CD4-positive, alpha-beta T cell (primary cell): Measurements from ENCODE around the gene RBM19. TPM values are rescaled to one million over a fixed set of nuclear protein-coding genes. Genes with fewer than 3 reads are reported as not detected.

ENCODE experiments used
- ATAC-seq: fragments of 200-7000 bp; cut with Tn5 transposase; one replicate; pipeline ENCODE4 v1.10.0; 2022; ENCODE audit warnings: mild to moderate bottlenecking; ENCODE audit not compliant: poor library complexity
- CTCF ChIA-PET: fragments of 350-600 bp; sonication (Branson Sonifier 250); formaldehyde crosslinking; loops from one replicate; lab custom pipeline; 2021; ENCODE audit warnings: antibody characterized with exemption, inconsistent platforms; lab: Charles Lee
- POLR2A ChIA-PET: fragments of 350-600 bp; sonication (Branson Sonifier 250); formaldehyde crosslinking; loops from one replicate; lab custom pipeline; 2021; ENCODE audit warnings: antibody characterized with exemption, inconsistent platforms; lab: Charles Lee
- DNase-seq, 14 experiments: peaks; one replicate each; pipeline ENCODE4 v3.0.0-alpha.2; 2013 to 2020; ENCODE audit warnings: mixed read lengths in 2 of 14
- H3K27ac ChIP-seq, 2 donors: one replicate each; pipeline versions ENCODE4 v1.5.1 to v1.7.0; 2013; ENCODE audit warnings: low read length in 2 of 2, low read depth in 1 of 2, mild to moderate bottlenecking in 1 of 2
- H3K27me3 ChIP-seq, 2 experiments: 1 replicate in 1 of 2; 2 replicates in 1 of 2; pipeline versions ENCODE4 v1.6.1 to v1.7.0; 2013; ENCODE audit warnings: low read length in 2 of 2, control low read depth in 1 of 2, mild to moderate bottlenecking in 1 of 2, moderate library complexity in 1 of 2; ENCODE audit not compliant: insufficient read depth in 2 of 2, control insufficient read depth in 1 of 2
- H3K36me3 ChIP-seq: one replicate; pipeline ENCODE4 v1.6.1; 2013; ENCODE audit warnings: low read length, control low read depth; ENCODE audit not compliant: insufficient read depth
- H3K4me1 ChIP-seq: one replicate; pipeline ENCODE4 v1.6.1; 2013; ENCODE audit warnings: low read length, control low read depth; ENCODE audit not compliant: insufficient read depth
- H3K4me3 ChIP-seq: one replicate; pipeline ENCODE4 v1.5.1; 2013; ENCODE audit warnings: mild to moderate bottlenecking, low read length, moderate library complexity
- H3K9me3 ChIP-seq, 2 experiments: 1 replicate in 1 of 2; 2 replicates in 1 of 2; pipeline versions ENCODE4 v1.6.1 to v1.7.0; 2013; ENCODE audit warnings: low read length in 2 of 2, mild to moderate bottlenecking in 2 of 2, control low read depth in 1 of 2, moderate library complexity in 1 of 2; ENCODE audit not compliant: control insufficient read depth in 1 of 2, insufficient read depth in 1 of 2
- H3K27ac Mint-ChIP-seq: one replicate; pipeline ENCODE4 v1.8.0; 2020; ENCODE audit warnings: mixed read lengths
- H3K27me3 Mint-ChIP-seq: one replicate; pipeline ENCODE4 v1.8.0; 2021; ENCODE audit warnings: mixed read lengths
- H3K36me3 Mint-ChIP-seq: one replicate; pipeline ENCODE4 v1.8.0; 2021; ENCODE audit warnings: low read depth, mixed read lengths
- H3K4me1 Mint-ChIP-seq: one replicate; pipeline ENCODE4 v1.8.0; 2021; ENCODE audit warnings: low read depth, mixed read lengths
- H3K4me3 Mint-ChIP-seq: one replicate; pipeline ENCODE4 v1.8.0; 2020; ENCODE audit warnings: mild to moderate bottlenecking, mixed read lengths
- H3K9me3 Mint-ChIP-seq: one replicate; pipeline ENCODE4 v1.8.0; 2020; ENCODE audit warnings: mixed read lengths
- CTCF ChIP-seq: fragments of 200-600 bp; IDR thresholded peaks from one replicate; pipeline ENCODE4 v1.8.0; 2022; ENCODE audit warnings: antibody characterized with exemption, mild to moderate bottlenecking
- intact Hi-C, 2 experiments: fragments of 100-400 bp; cut with DNase I in 1 of 2; cut with micrococcal nuclease in 1 of 2; formaldehyde crosslinking; loops; one replicate each; pipeline versions ENCODE4 v1.15.1 to v1.9.0; 2023 to 2025; cut with DNase I, micrococcal nuclease
- total RNA-seq, 174 experiments: library from RNA in 2 of 174; stranded (reverse) in 2 of 174; gene quantifications; one replicate each; pipeline ENCODE4 v1.2.3 and lab custom pipeline; 2021 to 2026

The RBM19 gene
- total RNA-seq, 2 experiments from 2014 or later, result 57.1 to 58.5 TPM

DNA sequence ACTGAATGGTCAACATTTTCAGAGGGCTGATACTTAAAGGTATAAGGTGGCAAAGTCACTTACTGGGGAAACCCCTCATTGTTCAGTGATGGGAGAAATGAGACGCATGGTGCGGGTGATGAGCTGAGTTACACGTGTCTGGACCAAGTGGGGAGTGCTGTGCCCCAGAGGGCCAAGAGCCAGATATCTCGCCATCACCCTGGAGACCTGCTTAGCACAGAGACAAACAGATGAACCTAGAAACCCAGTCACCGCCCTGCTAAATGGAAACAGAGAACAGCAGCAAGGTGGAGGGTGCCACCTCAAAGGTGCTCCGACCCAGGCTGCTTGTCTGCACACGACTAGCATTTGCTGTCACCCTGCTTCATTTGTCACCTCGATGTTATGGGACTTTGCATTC, 92.4 kb downstream of the RBM19 start:
- Mint-ChIP-seq H3K27ac (no peak overlapping the region), H3K36me3 (peaks cover 45% of the 10 kb centered on the region), H3K9me3 (no peaks in the 10 kb centered on the region), H3K4me1 (no peaks in the 10 kb centered on the region), H3K27me3 (no peaks in the 10 kb centered on the region), H3K4me3 (no peak overlapping the region)
- intact Hi-C loops, result no loop called here
- Histone ChIP-seq H3K27ac (no peak overlapping the region), H3K4me1 (no peaks in the 10 kb centered on the region), H3K27me3 (no peaks in the 10 kb centered on the region), H3K36me3 (peaks cover 29% of the 10 kb centered on the region), H3K9me3 (no peaks in the 10 kb centered on the region), H3K4me3 (no peak overlapping the region)
- no peak for TF ChIP-seq CTCF
- CTCF ChIA-PET, result no interaction called here
- ATAC-seq (no peak), DNase-seq (no peak)
- POLR2A ChIA-PET, result no interaction called here

DNA sequence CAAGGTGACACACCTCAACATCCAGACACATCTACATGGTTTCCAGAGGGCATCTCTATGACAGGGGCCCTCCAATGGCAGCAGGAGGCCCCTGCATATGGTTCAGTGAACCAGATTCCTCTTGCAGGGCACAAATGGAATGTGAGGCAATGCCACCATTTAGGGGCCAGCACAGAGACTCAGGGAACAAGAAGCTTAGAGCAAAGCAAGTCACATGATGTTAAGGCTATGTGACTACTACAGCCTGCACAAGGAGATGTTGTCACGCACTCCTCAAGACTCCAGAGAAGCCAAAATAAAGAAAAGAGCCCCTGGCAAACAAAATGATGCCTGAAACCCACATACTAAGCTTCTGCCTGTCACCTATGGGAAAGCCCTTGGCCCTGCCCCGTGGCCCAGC, 95.2 kb downstream of the RBM19 start:
- Mint-ChIP-seq H3K4me3 (no peak overlapping the region), H3K9me3 (no peaks in the 10 kb centered on the region), H3K27me3 (no peaks in the 10 kb centered on the region), H3K4me1 (no peaks in the 10 kb centered on the region), H3K36me3 (peaks cover 41% of the 10 kb centered on the region), H3K27ac (no peak overlapping the region)
- no peak for TF ChIP-seq CTCF
- H3K27me3 ChIP-seq, result no peaks in the 10 kb centered on the region
- ChIA-PET CTCF (no interaction called here), POLR2A (no interaction called here)
- no peaks in the 10 kb centered on the region for H3K4me1 ChIP-seq
- ATAC-seq (no peak), DNase-seq (no peak)
- H3K4me3 ChIP-seq, result no peak overlapping the region
- intact Hi-C loops, result no loop called here
- peaks cover 28% of the 10 kb centered on the region for H3K36me3 ChIP-seq
- H3K27ac ChIP-seq, result no peak overlapping the region
- no peaks in the 10 kb centered on the region for H3K9me3 ChIP-seq

DNA sequence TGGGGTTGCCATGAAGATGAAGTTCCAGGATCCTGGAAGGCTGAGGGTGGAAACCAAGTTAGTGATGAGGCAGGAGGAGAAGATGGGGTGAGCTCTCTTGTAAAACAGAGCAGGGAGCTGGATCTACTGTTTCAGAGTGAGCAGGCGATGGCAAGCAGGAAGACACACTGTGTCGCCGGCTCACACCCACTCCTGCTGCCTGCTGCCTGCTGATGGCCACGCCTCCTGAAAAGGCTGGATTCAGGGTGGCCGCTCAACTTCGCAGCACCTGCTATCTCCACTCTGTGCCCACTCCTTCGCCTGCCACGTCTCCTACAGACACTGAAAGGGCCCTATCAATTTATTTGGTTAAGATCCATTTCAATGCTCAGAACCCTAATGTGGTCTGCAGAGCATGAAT, 96.1 kb downstream of the RBM19 start:
- H3K27me3 ChIP-seq, result no peaks in the 10 kb centered on the region
- Mint-ChIP-seq H3K27me3 (no peaks in the 10 kb centered on the region), H3K9me3 (no peaks in the 10 kb centered on the region), H3K27ac (no peak overlapping the region), H3K36me3 (peaks cover 43% of the 10 kb centered on the region), H3K4me1 (peaks cover 3% of the 10 kb centered on the region), H3K4me3 (no peak overlapping the region)
- CTCF ChIA-PET, result no interaction called here
- H3K4me3 ChIP-seq, result no peak overlapping the region
- no peaks in the 10 kb centered on the region for H3K9me3 ChIP-seq
- intact Hi-C loops, result no loop called here
- POLR2A ChIA-PET, result no interaction called here
- DNase-seq (no peak), ATAC-seq (no peak)
- TF ChIP-seq CTCF, result no peak
- no peak overlapping the region for H3K27ac ChIP-seq
- no peaks in the 10 kb centered on the region for H3K4me1 ChIP-seq
- H3K36me3 ChIP-seq, result peaks cover 26% of the 10 kb centered on the region
